ENCODE results near the gene SORCS3. TPM values are rescaled to one million over a fixed set of nuclear protein-coding genes. Genes with fewer than 3 reads are reported as not detected.

Gene SORCS3
- total RNA-seq, 2 donors from 2014 or later = not detected

- Histone ChIP-seq H3K36me3 (replicated peaks in 1 of 2; ENCODE audit: insufficient read depth in 1 of 2, low read depth in 2 of 2) (no peaks in the 10 kb centered on the region), H3K4me1 (no peaks in the 10 kb centered on the region), H3K27ac (no peak overlapping the region), H3K27me3 (no peaks in the 10 kb centered on the region), H3K4me3 (no peak overlapping the region), H3K9me3 (no peaks in the 10 kb centered on the region)
- WGBS, 2 donors = 52 to 55% methylated on average over 7 of the region's 7 CpGs
- TF ChIP-seq, protein P1, sequence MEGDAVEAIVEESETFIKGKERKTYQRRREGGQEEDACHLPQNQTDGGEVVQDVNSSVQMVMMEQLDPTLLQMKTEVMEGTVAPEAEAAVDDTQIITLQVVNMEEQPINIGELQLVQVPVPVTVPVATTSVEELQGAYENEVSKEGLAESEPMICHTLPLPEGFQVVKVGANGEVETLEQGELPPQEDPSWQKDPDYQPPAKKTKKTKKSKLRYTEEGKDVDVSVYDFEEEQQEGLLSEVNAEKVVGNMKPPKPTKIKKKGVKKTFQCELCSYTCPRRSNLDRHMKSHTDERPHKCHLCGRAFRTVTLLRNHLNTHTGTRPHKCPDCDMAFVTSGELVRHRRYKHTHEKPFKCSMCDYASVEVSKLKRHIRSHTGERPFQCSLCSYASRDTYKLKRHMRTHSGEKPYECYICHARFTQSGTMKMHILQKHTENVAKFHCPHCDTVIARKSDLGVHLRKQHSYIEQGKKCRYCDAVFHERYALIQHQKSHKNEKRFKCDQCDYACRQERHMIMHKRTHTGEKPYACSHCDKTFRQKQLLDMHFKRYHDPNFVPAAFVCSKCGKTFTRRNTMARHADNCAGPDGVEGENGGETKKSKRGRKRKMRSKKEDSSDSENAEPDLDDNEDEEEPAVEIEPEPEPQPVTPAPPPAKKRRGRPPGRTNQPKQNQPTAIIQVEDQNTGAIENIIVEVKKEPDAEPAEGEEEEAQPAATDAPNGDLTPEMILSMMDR (IDR thresholded peaks at IDR 0.05) = no peak
- no peak for TF ChIP-seq POLR2A (IDR thresholded peaks at IDR 0.05)
- intact Hi-C loops (cut with DNase I) = no loop called here
- no peak for DNase-seq
- ATAC-seq = no peak
These were observed 166.7 kb downstream of the SORCS3 start for GRCh38 chr10:104807581-104808310.

DNA sequence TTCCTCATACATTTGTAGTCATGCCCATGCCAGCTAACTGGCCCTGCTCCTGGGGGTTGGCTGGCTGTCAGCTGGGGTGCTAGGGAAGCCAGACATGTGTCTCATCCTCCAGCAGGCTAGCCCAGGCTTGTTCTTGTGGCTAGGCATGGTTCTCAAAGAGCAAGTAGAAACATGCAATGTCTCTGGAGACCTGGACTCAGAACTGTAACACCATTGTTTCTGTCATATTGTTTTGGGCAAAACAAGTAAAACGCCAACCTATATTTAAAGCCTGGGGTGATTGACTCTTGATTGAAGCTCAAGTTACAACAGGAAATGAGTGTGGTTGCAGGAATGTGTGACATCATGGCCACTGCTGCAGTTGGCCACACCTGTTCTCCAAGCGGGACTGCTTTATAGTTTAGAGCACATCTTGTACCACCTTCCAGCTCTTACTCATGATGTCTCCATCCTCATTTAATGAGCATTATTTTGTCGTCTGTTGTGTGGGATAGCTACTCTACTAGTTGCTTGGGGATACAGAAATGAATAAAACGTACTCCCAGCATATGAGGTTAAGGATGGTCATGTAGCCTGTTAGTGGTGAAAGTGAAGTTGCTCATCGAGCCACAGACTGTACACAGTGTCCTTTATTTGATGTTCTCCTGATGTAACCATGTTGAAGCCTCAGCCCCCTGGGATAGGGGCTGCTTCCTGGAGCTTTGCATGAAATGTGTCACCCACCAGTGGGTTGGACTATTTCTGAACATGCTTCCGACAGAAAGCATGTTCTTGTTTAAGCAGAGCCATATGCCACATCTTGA, 168.4 kb downstream of the SORCS3 start:
- ATAC-seq = no peak
- Histone ChIP-seq H3K27ac (no peak overlapping the region), H3K4me1 (no peaks in the 10 kb centered on the region), H3K36me3 (replicated peaks in 1 of 2; ENCODE audit: insufficient read depth in 1 of 2, low read depth in 2 of 2) (no peaks in the 10 kb centered on the region), H3K4me3 (no peak overlapping the region), H3K27me3 (no peaks in the 10 kb centered on the region), H3K9me3 (no peaks in the 10 kb centered on the region)
- intact Hi-C loops (cut with DNase I) = no loop called here
- no peak for TF ChIP-seq POLR2A (IDR thresholded peaks at IDR 0.05)
- TF ChIP-seq, protein P1 (IDR thresholded peaks at IDR 0.05) = no peak
- 41 to 43% methylated on average over 6 of the region's 6 CpGs for WGBS, 2 donors
- no peak for DNase-seq

- WGBS, 2 donors = 52 to 80% methylated on average over 1 of the region's 1 CpG
- no peak for ATAC-seq
- Histone ChIP-seq H3K4me1 (no peaks in the 10 kb centered on the region), H3K9me3 (no peaks in the 10 kb centered on the region), H3K4me3 (no peak overlapping the region), H3K27me3 (no peaks in the 10 kb centered on the region), H3K36me3 (replicated peaks in 1 of 2; ENCODE audit: insufficient read depth in 1 of 2, low read depth in 2 of 2) (no peaks in the 10 kb centered on the region), H3K27ac (no peak overlapping the region)
- no peak for DNase-seq
- TF ChIP-seq POLR2A (IDR thresholded peaks at IDR 0.05) = no peak
- TF ChIP-seq, protein P1 (IDR thresholded peaks at IDR 0.05) = no peak
- intact Hi-C loops (cut with DNase I) = no loop called here
These were observed 170.1 kb downstream of the SORCS3 start for GRCh38 chr10:104811166-104811565.

DNA sequence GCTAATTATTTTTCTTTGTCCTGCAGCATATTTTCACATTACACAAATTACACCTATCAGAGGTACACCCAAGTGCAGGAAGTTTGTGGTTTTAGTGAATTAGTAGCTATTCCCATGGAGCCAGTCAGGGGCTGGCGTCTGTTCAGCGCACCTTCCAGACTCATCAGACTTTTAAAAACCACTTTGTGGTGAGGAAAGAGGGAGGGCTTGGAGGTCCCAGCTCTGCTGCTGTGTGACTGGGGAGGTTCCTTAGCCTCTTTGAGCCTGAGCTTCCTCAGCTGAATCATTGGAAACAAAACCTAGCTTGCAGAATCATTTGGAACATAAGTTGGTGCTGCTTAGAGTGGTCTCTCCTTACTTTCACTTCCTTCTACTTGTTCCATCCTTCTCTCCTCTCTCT, 175.4 kb downstream of the SORCS3 start:
- H3K9me3 ChIP-seq = no peaks in the 10 kb centered on the region
- no peaks in the 10 kb centered on the region for H3K36me3 ChIP-seq (replicated peaks in 1 of 2; ENCODE audit: insufficient read depth in 1 of 2, low read depth in 2 of 2)
- H3K27ac ChIP-seq = no peak overlapping the region
- peaks cover 1% of the 10 kb centered on the region for H3K4me1 ChIP-seq
- intact Hi-C loops (cut with DNase I) = no loop called here
- no peaks in the 10 kb centered on the region for H3K27me3 ChIP-seq
- DNase-seq = no peak
- TF ChIP-seq POLR2A (IDR thresholded peaks at IDR 0.05) = no peak
- TF ChIP-seq, protein P1 (IDR thresholded peaks at IDR 0.05) = no peak
- ATAC-seq = no peak
- H3K4me3 ChIP-seq = no peak overlapping the region
- WGBS, 2 donors = 71 to 80% methylated on average over 2 of the region's 2 CpGs

Measured in body of pancreas (tissue), 4 donors.